GM18858 (cell line): Measurements from ENCODE around the gene STX12.
"Not testable (repeated sequence)": the region's sequence is repeated elsewhere in the genome, so short reads cannot be mapped to it uniquely, and the experiment has no call there.

ENCODE experiments used
- ATAC-seq: cut with Tn5 transposase; IDR thresholded peaks from one replicate; pipeline ENCODE4 v1.9.1; 2021; ENCODE audit not compliant: unreplicated experiment

The STX12 gene

GRCh38 chr1:27865821-27866220, 92.8 kb downstream of the STX12 start:
- ATAC-seq: no peak

GRCh38 chr1:27868556-27868931, 95.5 kb downstream of the STX12 start:
- no peak for ATAC-seq

GRCh38 chr1:27868932-27869718, 96.1 kb downstream of the STX12 start:
- ATAC-seq: no peak

- no peak for ATAC-seq
Observed at GRCh38 chr1:27869719-27870085, 96.7 kb downstream of the STX12 start.

- not testable (repeated sequence) for ATAC-seq
Observed at GRCh38 chr1:27871076-27871475, 98.1 kb downstream of the STX12 start.

- no peak for ATAC-seq
Observed at GRCh38 chr1:27872059-27872801, 99.2 kb downstream of the STX12 start, which contains the start of gene THEMIS2. Gene THEMIS2, plus strand, starts transcription at chr1:27872544. Its CDS starts 28 bp downstream, at chr1:27872572.

GRCh38 chr1:27872802-27873551, 100.0 kb downstream of the STX12 start:
- ATAC-seq: no peak

- no peak for ATAC-seq
Observed at GRCh38 chr1:27873671-27874384, 100.8 kb downstream of the STX12 start.
